ENCODE measurements around the gene CPPED1.
A peak's percentile ranks its signal among the peaks of the same experiment; 100 is the strongest.

CPPED1 gene, protein sequence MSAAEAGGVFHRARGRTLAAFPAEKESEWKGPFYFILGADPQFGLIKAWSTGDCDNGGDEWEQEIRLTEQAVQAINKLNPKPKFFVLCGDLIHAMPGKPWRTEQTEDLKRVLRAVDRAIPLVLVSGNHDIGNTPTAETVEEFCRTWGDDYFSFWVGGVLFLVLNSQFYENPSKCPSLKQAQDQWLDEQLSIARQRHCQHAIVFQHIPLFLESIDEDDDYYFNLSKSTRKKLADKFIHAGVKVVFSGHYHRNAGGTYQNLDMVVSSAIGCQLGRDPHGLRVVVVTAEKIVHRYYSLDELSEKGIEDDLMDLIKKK

DNA sequence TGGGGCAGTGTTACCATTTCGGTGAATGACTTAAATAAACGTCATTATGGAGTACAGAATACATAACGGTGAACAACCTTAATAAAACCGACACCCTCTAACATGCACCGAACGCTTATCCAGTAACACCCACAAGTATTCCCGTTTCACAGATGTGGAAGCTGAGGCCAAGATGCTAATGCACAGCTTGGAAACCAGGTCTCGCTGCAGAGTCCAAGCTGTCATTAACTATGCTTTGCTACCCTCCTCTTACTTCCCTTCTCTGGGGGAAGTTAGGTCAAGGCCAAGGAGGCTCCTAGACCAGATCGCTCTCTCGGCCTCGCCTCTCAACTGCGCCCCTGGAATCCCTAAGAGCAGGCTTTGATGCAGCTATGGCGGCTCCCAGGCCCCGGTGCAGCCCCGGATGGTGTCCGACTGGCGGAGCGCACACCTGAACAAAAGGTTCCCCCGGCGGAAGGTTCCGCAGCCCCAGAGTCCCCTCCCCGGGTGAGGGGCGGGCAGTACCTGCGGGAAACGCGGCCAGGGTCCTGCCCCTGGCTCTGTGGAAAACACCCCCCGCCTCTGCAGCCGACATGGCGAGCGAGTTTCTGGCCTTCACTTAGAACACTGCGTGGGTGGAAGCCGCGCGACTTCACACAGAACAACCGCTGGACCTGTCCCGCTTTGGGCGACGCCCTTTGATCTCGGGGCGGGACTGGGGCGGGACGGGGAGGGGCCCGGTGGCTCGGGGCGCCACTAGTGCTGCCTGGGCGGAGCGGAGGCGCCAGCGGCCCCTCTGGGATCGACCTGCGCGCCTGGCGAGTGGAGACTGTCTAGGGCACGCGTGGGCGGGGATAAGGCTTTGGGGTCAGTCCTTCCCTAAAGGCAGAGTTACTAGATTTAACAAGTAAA, at the start of gene CPPED1:
CPPED1 (minus strand) TSS at position 685 of the 891 bp plus-strand sequence; CDS start at position 574, 111 bp downstream.
- Histone ChIP-seq H3K9me3 (ENCODE audit: insufficient read depth, low read length) (no peaks in the 10 kb centered on the region), H3K4me3 (ENCODE audit: insufficient read length, low read depth) (peak within 1 kb of the TSS; percentile 98), H3K4me1 (ENCODE audit: insufficient read depth, insufficient read length) (peaks cover 4% of the 10 kb centered on the region), H3K36me3 (ENCODE audit: insufficient read depth, insufficient read length, low read length) (no peaks in the 10 kb centered on the region), H3K27me3 (ENCODE audit: insufficient read depth, insufficient read length) (no peaks in the 10 kb centered on the region), H3K9ac (ENCODE audit: insufficient read length, low read depth) (peak within 1 kb of the TSS; percentile 88)
- TF ChIP-seq ZNF274 (IDR thresholded peaks at IDR 0.05; ENCODE audit: low read depth, low read length), result no peak
- TF ChIP-seq SUZ12 (IDR thresholded peaks at IDR 0.05; ENCODE audit: extremely low read depth, insufficient read depth, insufficient read length), result no peak
- TF ChIP-seq YY1 (IDR thresholded peaks at IDR 0.05; ENCODE audit: insufficient read depth, insufficient read length), result peak; percentile 97
- peak; percentile 85 for DNase-seq (ENCODE audit: low read depth, low spot score)

DNA sequence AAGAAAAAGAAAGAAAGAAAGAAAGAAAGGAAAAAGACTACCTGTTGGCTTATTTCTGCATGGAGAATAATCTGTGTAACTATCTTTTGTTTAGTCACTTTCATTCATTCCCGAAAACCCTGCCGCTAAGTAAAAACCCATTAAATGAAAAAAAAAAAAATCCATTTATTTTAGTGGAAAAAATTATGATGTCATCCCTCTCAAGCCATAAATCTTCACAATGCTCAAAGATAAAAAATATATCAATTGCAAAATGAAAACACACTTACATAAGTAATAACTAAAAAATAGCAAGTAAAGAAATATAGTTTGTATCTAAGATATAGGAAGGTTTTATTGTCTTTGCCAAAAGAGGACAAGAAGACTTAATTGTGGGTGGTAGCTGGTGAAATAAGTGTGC, 46.5 kb upstream of the CPPED1 start:
- no peak for DNase-seq (ENCODE audit: low read depth, low spot score)
- H3K9me3 ChIP-seq (ENCODE audit: insufficient read depth, low read length), result no peaks in the 10 kb centered on the region
- H3K27me3 ChIP-seq (ENCODE audit: insufficient read depth, insufficient read length), result no peaks in the 10 kb centered on the region
- no peak overlapping the region for H3K4me3 ChIP-seq (ENCODE audit: insufficient read length, low read depth)
- no peak overlapping the region for H3K9ac ChIP-seq (ENCODE audit: insufficient read length, low read depth)
- H3K4me1 ChIP-seq (ENCODE audit: insufficient read depth, insufficient read length), result no peaks in the 10 kb centered on the region
- no peak for TF ChIP-seq ZNF274 (IDR thresholded peaks at IDR 0.05; ENCODE audit: low read depth, low read length)
- TF ChIP-seq SUZ12 (IDR thresholded peaks at IDR 0.05; ENCODE audit: extremely low read depth, insufficient read depth, insufficient read length), result no peak
- no peak for TF ChIP-seq YY1 (IDR thresholded peaks at IDR 0.05; ENCODE audit: insufficient read depth, insufficient read length)
- no peaks in the 10 kb centered on the region for H3K36me3 ChIP-seq (ENCODE audit: insufficient read depth, insufficient read length, low read length)

DNA sequence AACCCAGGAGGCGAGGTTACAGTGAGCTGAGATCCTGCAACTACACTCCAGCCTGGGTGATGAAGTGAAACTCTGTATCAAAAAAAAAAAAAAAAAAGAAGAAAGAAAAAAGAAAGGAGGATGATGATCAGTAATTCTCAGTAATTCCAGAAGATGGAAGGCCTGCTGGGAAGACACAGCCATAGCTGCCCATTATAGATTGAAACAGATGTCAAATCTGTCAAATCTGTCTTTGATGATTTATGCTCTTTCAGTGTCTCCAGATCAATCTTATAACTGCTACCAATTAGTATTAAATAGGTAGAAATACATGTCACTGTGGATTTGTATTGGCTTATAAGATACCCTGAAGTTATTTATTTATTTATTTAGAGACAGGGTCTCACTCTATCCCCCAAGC, 42.9 kb upstream of the CPPED1 start:
- Histone ChIP-seq H3K4me3 (ENCODE audit: insufficient read length, low read depth) (no peak overlapping the region), H3K9ac (ENCODE audit: insufficient read length, low read depth) (no peak overlapping the region), H3K27me3 (ENCODE audit: insufficient read depth, insufficient read length) (no peaks in the 10 kb centered on the region), H3K9me3 (ENCODE audit: insufficient read depth, low read length) (no peaks in the 10 kb centered on the region), H3K36me3 (ENCODE audit: insufficient read depth, insufficient read length, low read length) (no peaks in the 10 kb centered on the region), H3K4me1 (ENCODE audit: insufficient read depth, insufficient read length) (no peaks in the 10 kb centered on the region)
- DNase-seq (ENCODE audit: low read depth, low spot score), result no peak
- TF ChIP-seq SUZ12 (IDR thresholded peaks at IDR 0.05; ENCODE audit: extremely low read depth, insufficient read depth, insufficient read length), result no peak
- no peak for TF ChIP-seq YY1 (IDR thresholded peaks at IDR 0.05; ENCODE audit: insufficient read depth, insufficient read length)
- TF ChIP-seq ZNF274 (IDR thresholded peaks at IDR 0.05; ENCODE audit: low read depth, low read length), result no peak

DNA sequence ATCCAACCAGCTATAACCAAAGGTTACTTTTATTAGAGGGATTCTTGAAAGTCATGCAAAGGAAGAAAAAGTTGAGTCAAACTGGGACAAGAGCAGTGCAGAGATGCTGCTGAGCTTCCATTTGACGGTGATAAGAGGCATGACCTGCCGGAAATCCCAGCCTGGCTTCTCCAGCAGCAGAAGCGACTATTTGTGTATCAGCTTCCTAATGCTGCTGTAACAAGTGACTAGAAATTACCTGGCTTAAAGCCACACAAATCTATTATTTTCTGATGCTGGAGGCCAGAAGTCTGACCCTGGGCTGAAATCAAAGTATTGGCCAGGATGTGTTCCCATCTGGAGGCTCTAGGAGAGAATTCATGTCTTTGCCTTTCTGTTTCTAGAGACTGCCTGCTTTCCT, 41.6 kb upstream of the CPPED1 start:
- Histone ChIP-seq H3K36me3 (ENCODE audit: insufficient read depth, insufficient read length, low read length) (no peaks in the 10 kb centered on the region), H3K27me3 (ENCODE audit: insufficient read depth, insufficient read length) (no peaks in the 10 kb centered on the region), H3K4me1 (ENCODE audit: insufficient read depth, insufficient read length) (no peaks in the 10 kb centered on the region), H3K4me3 (ENCODE audit: insufficient read length, low read depth) (no peak overlapping the region), H3K9ac (ENCODE audit: insufficient read length, low read depth) (no peak overlapping the region), H3K9me3 (ENCODE audit: insufficient read depth, low read length) (no peaks in the 10 kb centered on the region)
- no peak for TF ChIP-seq ZNF274 (IDR thresholded peaks at IDR 0.05; ENCODE audit: low read depth, low read length)
- no peak for TF ChIP-seq SUZ12 (IDR thresholded peaks at IDR 0.05; ENCODE audit: extremely low read depth, insufficient read depth, insufficient read length)
- no peak for TF ChIP-seq YY1 (IDR thresholded peaks at IDR 0.05; ENCODE audit: insufficient read depth, insufficient read length)
- DNase-seq (ENCODE audit: low read depth, low spot score), result no peak

DNA sequence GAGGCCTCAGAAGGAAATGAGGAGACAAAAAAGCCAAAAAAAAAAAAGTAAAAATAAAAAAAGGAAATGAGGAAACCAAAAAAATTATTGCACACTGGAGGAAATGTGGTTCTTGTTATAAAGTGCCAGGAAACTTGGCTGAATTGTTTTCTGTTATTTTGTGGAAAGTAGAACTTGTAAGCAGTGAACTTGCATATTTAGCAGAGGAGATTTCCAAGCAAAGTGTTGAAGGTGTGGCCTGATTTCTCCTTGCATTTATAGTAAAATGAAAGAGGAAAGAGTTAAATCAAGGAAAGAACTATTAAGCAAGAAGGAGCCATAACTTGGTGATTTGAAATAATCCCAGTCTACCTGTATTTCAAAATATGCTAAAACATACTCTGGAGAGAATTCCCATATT, 34.1 kb upstream of the CPPED1 start:
- Histone ChIP-seq H3K4me3 (ENCODE audit: insufficient read length, low read depth) (no peak overlapping the region), H3K36me3 (ENCODE audit: insufficient read depth, insufficient read length, low read length) (no peaks in the 10 kb centered on the region), H3K27me3 (ENCODE audit: insufficient read depth, insufficient read length) (no peaks in the 10 kb centered on the region), H3K9ac (ENCODE audit: insufficient read length, low read depth) (no peak overlapping the region), H3K9me3 (ENCODE audit: insufficient read depth, low read length) (no peaks in the 10 kb centered on the region), H3K4me1 (ENCODE audit: insufficient read depth, insufficient read length) (no peaks in the 10 kb centered on the region)
- TF ChIP-seq YY1 (IDR thresholded peaks at IDR 0.05; ENCODE audit: insufficient read depth, insufficient read length), result no peak
- TF ChIP-seq SUZ12 (IDR thresholded peaks at IDR 0.05; ENCODE audit: extremely low read depth, insufficient read depth, insufficient read length), result no peak
- TF ChIP-seq ZNF274 (IDR thresholded peaks at IDR 0.05; ENCODE audit: low read depth, low read length), result no peak
- no peak for DNase-seq (ENCODE audit: low read depth, low spot score)

DNA sequence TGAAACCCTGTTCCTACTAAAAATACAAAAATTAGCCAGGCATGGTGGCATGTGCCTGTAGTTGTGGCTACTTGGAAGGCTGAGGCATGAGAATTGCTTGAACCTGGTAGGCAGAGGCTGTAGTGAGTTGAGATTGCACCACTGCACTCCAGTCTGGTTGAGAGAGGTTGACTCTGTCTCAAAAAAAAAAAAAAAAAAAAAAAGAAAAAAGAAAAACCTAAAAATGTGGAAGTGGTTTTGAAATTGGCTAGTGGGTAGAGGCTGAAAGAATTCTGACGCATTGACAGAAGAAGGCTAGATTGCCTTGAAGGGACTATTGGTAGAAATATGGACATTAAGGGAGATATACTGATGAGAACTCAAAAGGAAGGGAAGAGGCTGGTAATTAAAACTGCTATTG, 33.6 kb upstream of the CPPED1 start:
- no peaks in the 10 kb centered on the region for H3K9me3 ChIP-seq (ENCODE audit: insufficient read depth, low read length)
- no peak overlapping the region for H3K9ac ChIP-seq (ENCODE audit: insufficient read length, low read depth)
- H3K4me1 ChIP-seq (ENCODE audit: insufficient read depth, insufficient read length), result no peaks in the 10 kb centered on the region
- TF ChIP-seq SUZ12 (IDR thresholded peaks at IDR 0.05; ENCODE audit: extremely low read depth, insufficient read depth, insufficient read length) (no peak), ZNF274 (IDR thresholded peaks at IDR 0.05; ENCODE audit: low read depth, low read length) (no peak), YY1 (IDR thresholded peaks at IDR 0.05; ENCODE audit: insufficient read depth, insufficient read length) (no peak)
- H3K4me3 ChIP-seq (ENCODE audit: insufficient read length, low read depth), result no peak overlapping the region
- H3K27me3 ChIP-seq (ENCODE audit: insufficient read depth, insufficient read length), result no peaks in the 10 kb centered on the region
- DNase-seq (ENCODE audit: low read depth, low spot score), result no peak
- no peaks in the 10 kb centered on the region for H3K36me3 ChIP-seq (ENCODE audit: insufficient read depth, insufficient read length, low read length)

DNA sequence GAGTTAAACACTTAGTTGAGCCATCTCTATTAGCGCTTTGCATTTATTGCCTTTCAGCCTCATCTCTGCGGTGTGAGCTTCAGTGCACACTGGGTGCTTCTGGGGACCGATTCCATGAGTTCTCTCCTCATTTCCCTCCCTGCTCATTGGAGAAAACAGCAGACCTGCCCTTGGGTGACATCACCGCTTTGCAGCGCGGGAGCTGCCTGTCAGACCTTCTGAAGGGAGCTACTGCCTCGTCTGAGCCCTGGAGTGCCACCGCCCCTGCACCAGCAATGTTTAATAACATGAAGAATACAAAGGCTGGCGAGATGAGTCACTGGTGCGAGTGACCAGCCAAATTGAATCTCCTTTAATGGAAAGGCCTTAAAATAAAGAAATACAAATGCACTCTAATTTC, 30.2 kb upstream of the CPPED1 start:
- Histone ChIP-seq H3K4me3 (ENCODE audit: insufficient read length, low read depth) (no peak overlapping the region), H3K9me3 (ENCODE audit: insufficient read depth, low read length) (no peaks in the 10 kb centered on the region), H3K36me3 (ENCODE audit: insufficient read depth, insufficient read length, low read length) (no peaks in the 10 kb centered on the region), H3K27me3 (ENCODE audit: insufficient read depth, insufficient read length) (no peaks in the 10 kb centered on the region), H3K4me1 (ENCODE audit: insufficient read depth, insufficient read length) (no peaks in the 10 kb centered on the region), H3K9ac (ENCODE audit: insufficient read length, low read depth) (no peak overlapping the region)
- no peak for TF ChIP-seq ZNF274 (IDR thresholded peaks at IDR 0.05; ENCODE audit: low read depth, low read length)
- no peak for TF ChIP-seq SUZ12 (IDR thresholded peaks at IDR 0.05; ENCODE audit: extremely low read depth, insufficient read depth, insufficient read length)
- no peak for TF ChIP-seq YY1 (IDR thresholded peaks at IDR 0.05; ENCODE audit: insufficient read depth, insufficient read length)
- DNase-seq (ENCODE audit: low read depth, low spot score), result no peak
